ENCODE data around the gene LPCAT4.

The LPCAT4 gene

GRCh38 chr15:34336991-34337556, 29.9 kb downstream of the LPCAT4 start:
- no peak for DNase-seq (ENCODE audit: low read depth, low spot score)

- DNase-seq (ENCODE audit: low read depth, low spot score): no peak
These were observed 30.6 kb downstream of the LPCAT4 start for GRCh38 chr15:34336231-34336990.

- DNase-seq (ENCODE audit: low read depth, low spot score): no peak
These were observed 31.6 kb downstream of the LPCAT4 start for GRCh38 chr15:34335176-34336032.

- DNase-seq (ENCODE audit: low read depth, low spot score): no peak
These were observed 32.3 kb downstream of the LPCAT4 start for GRCh38 chr15:34334672-34335071.

- no peak for DNase-seq (ENCODE audit: low read depth, low spot score)
These were observed 34.4 kb downstream of the LPCAT4 start for GRCh38 chr15:34332553-34333120.

- no peak for DNase-seq (ENCODE audit: low read depth, low spot score)
These were observed 35.2 kb downstream of the LPCAT4 start for GRCh38 chr15:34331809-34332208.

- DNase-seq (ENCODE audit: low read depth, low spot score): no peak
These were observed 36.7 kb downstream of the LPCAT4 start for GRCh38 chr15:34330279-34330678.

GRCh38 chr15:34329006-34329405, 38.0 kb downstream of the LPCAT4 start:
- DNase-seq (ENCODE audit: low read depth, low spot score): no peak

GRCh38 chr15:34327906-34328305, 39.1 kb downstream of the LPCAT4 start:
- DNase-seq (ENCODE audit: low read depth, low spot score): no peak

- DNase-seq (ENCODE audit: low read depth, low spot score): no peak
These were observed 41.6 kb downstream of the LPCAT4 start for GRCh38 chr15:34325368-34325767.

- DNase-seq (ENCODE audit: low read depth, low spot score): no peak
These were observed 42.1 kb downstream of the LPCAT4 start for GRCh38 chr15:34324933-34325332.

- no peak for DNase-seq (ENCODE audit: low read depth, low spot score)
These were observed 43.8 kb downstream of the LPCAT4 start for GRCh38 chr15:34323217-34323616.

- peak; percentile 75 for DNase-seq (ENCODE audit: low read depth, low spot score)
These were observed 48.5 kb downstream of the LPCAT4 start for GRCh38 chr15:34318277-34319079.

GRCh38 chr15:34314491-34315490, 52.2 kb downstream of the LPCAT4 start:
- no peak for DNase-seq (ENCODE audit: low read depth, low spot score)

- DNase-seq (ENCODE audit: low read depth, low spot score): no peak
These were observed 55.4 kb downstream of the LPCAT4 start for GRCh38 chr15:34311563-34311962.

Data from ELF-1 (cell line).